Measurements from ENCODE around the gene ZNF614. TPM values are rescaled to one million over a fixed set of nuclear protein-coding genes. Genes with fewer than 3 reads are reported as not detected.
A peak's percentile ranks its signal among the peaks of the same experiment; 100 is the strongest.
"Not testable (repeated sequence)": the region's sequence is repeated elsewhere in the genome, so short reads cannot be mapped to it uniquely, and the experiment has no call there.

The ZNF614 gene
- total RNA-seq, 4 donors from 2014 or later, result 2.5 to 5.1 (median 3.6) TPM

- no peak overlapping the region for H3K27ac ChIP-seq
- no peaks in the 10 kb centered on the region for H3K4me1 ChIP-seq
- DNase-seq, result no peak
- H3K4me3 ChIP-seq, result no peak overlapping the region
- no peaks in the 10 kb centered on the region for H3K27me3 ChIP-seq
- TF ChIP-seq CTCF (IDR thresholded peaks at IDR 0.05), result no peak
- TF ChIP-seq POLR2A (IDR thresholded peaks at IDR 0.05), result no peak
- peaks cover 0 to 86% (median 31%) of the 10 kb centered on the region in 4 donors for H3K9me3 ChIP-seq
- peaks cover 0 to 64% (median 0%) of the 10 kb centered on the region in 3 donors for H3K36me3 ChIP-seq
These were observed 34.0 kb downstream of the ZNF614 start for GRCh38 chr19:51994048-51994644.

- no peak for TF ChIP-seq CTCF (IDR thresholded peaks at IDR 0.05)
- no peak for TF ChIP-seq POLR2A (IDR thresholded peaks at IDR 0.05)
- peaks cover 0 to 86% (median 28%) of the 10 kb centered on the region in 4 donors for H3K9me3 ChIP-seq
- no peak for DNase-seq
- no peak overlapping the region for H3K27ac ChIP-seq
- H3K36me3 ChIP-seq, result peaks cover 0 to 57% (median 0%) of the 10 kb centered on the region in 3 donors
- H3K4me3 ChIP-seq, result no peak overlapping the region
- H3K27me3 ChIP-seq, result no peaks in the 10 kb centered on the region
- H3K4me1 ChIP-seq, result no peaks in the 10 kb centered on the region
These were observed 34.8 kb downstream of the ZNF614 start for GRCh38 chr19:51993422-51993821.

GRCh38 chr19:51986309-51987291, 41.6 kb downstream of the ZNF614 start, which contains the start of gene ZNF350:
Gene ZNF350 (minus strand): TSS chr19:51986840. CDS start chr19:51974360, 12,480 bp downstream.
- H3K4me1 ChIP-seq, result peaks cover 0 to 7% (median 2%) of the 10 kb centered on the region in 4 donors
- H3K36me3 ChIP-seq, result peaks cover 0 to 3% (median 0%) of the 10 kb centered on the region in 3 donors
- TF ChIP-seq POLR2A (IDR thresholded peaks at IDR 0.05), result peak in 1 of 2 donors; percentile 48
- no peak for TF ChIP-seq CTCF (IDR thresholded peaks at IDR 0.05)
- H3K27ac ChIP-seq, result peak within 1 kb of the TSS; percentile 58 to 75 (median 72)
- H3K4me3 ChIP-seq, result peak within 1 kb of the TSS; percentile 62 to 82 (median 74)
- peak; percentile 88 to 99 (median 99) for DNase-seq
- H3K27me3 ChIP-seq, result no peaks in the 10 kb centered on the region
- H3K9me3 ChIP-seq, result peaks cover 0 to 51% (median 2%) of the 10 kb centered on the region in 4 donors

- no peak for TF ChIP-seq CTCF (IDR thresholded peaks at IDR 0.05)
- no peak for TF ChIP-seq POLR2A (IDR thresholded peaks at IDR 0.05)
- H3K27ac ChIP-seq, result no peak overlapping the region
- no peak overlapping the region for H3K4me3 ChIP-seq
- H3K4me1 ChIP-seq, result peaks cover 0 to 7% (median 2%) of the 10 kb centered on the region in 4 donors
- no peaks in the 10 kb centered on the region for H3K27me3 ChIP-seq
- DNase-seq, result no peak
- peaks cover 0 to 60% (median 10%) of the 10 kb centered on the region in 4 donors for H3K9me3 ChIP-seq
- H3K36me3 ChIP-seq, result peaks cover 0 to 34% (median 0%) of the 10 kb centered on the region in 3 donors
These were observed 44.8 kb downstream of the ZNF614 start for GRCh38 chr19:51983361-51983760.

- not testable (repeated sequence) for H3K27me3 ChIP-seq, H3K27ac ChIP-seq, H3K4me1 ChIP-seq, H3K4me3 ChIP-seq, DNase-seq
- peaks cover 0 to 34% (median 0%) of the 10 kb centered on the region in 3 donors for H3K36me3 ChIP-seq
- peaks cover 0 to 72% (median 21%) of the 10 kb centered on the region in 4 donors for H3K9me3 ChIP-seq
These were observed 47.3 kb downstream of the ZNF614 start for GRCh38 chr19:51980926-51981325.

Data from Peyer's patch (tissue), 4 donors.